Lung (tissue), 12 donors: ENCODE results near the gene LEF1. TPM values are rescaled to one million over a fixed set of nuclear protein-coding genes. Genes with fewer than 3 reads are reported as not detected.
A peak's percentile ranks its signal among the peaks of the same experiment; 100 is the strongest.

Source experiments
- ATAC-seq: fragments of 200-7000 bp; cut with Tn5 transposase; one replicate; pipeline ENCODE4 v1.9.1; 2020; ENCODE audit warnings: moderate number of reproducible peaks; ENCODE audit not compliant: insufficient read depth, low FRiP score
- DNase-seq, 3 donors: peaks; one replicate each; pipeline ENCODE4 v3.0.0-alpha.2; 2013 to 2017
- H3K27ac ChIP-seq, 2 donors: one replicate each; pipeline ENCODE4 v1.5.1; 2013; ENCODE audit warnings: mild to moderate bottlenecking in 2 of 2, moderate library complexity in 2 of 2, control low read depth in 1 of 2, inconsistent platforms in 1 of 2, low read depth in 1 of 2, low read length in 1 of 2
- H3K27me3 ChIP-seq, 3 donors: one replicate each; pipeline ENCODE4 v1.5.1; 2013; ENCODE audit warnings: low read length in 2 of 3; ENCODE audit not compliant: control insufficient read depth in 3 of 3, insufficient read depth in 3 of 3
- H3K36me3 ChIP-seq, 4 donors: one replicate each; pipeline ENCODE4 v1.5.1; 2013; ENCODE audit warnings: low read length in 4 of 4, mild to moderate bottlenecking in 1 of 4, moderate library complexity in 1 of 4; ENCODE audit not compliant: control insufficient read depth in 4 of 4, insufficient read depth in 4 of 4
- H3K4me1 ChIP-seq, 5 donors: one replicate each; pipeline ENCODE4 v1.5.1; 2013; ENCODE audit warnings: low read length in 5 of 5, mild to moderate bottlenecking in 2 of 5, moderate library complexity in 1 of 5; ENCODE audit not compliant: control insufficient read depth in 5 of 5, insufficient read depth in 5 of 5
- H3K4me3 ChIP-seq: one replicate; pipeline ENCODE4 v1.5.1; 2013; ENCODE audit warnings: mild to moderate bottlenecking, control low read depth, moderate library complexity
- H3K9ac ChIP-seq, 2 donors: one replicate each; pipeline ENCODE4 v1.5.1; 2013; ENCODE audit warnings: low read length in 2 of 2, control low read depth in 1 of 2; ENCODE audit not compliant: insufficient read depth in 1 of 2
- H3K9me3 ChIP-seq, 4 donors: one replicate each; pipeline ENCODE4 v1.5.1; 2013; ENCODE audit warnings: low read length in 3 of 4, mild to moderate bottlenecking in 1 of 4, moderate library complexity in 1 of 4; ENCODE audit not compliant: control insufficient read depth in 4 of 4, insufficient read depth in 3 of 4
- WGBS, 2 donors: extraction: QIAGEN DNeasy Blood & Tissue Kit; methylation state at CpG; one replicate each; pipeline ENCODE4 v1.1.7; 2013; 5-methylcytosine and 5-hydroxymethylcytosine counted together
- polyA plus RNA-seq, 2 donors: library from polyadenylated mRNA; stranded (reverse); fragments of 200-250 nt; gene quantifications; one replicate each; pipeline ENCODE4 v1.2.1, GENCODE V29; 2013
- total RNA-seq, 2 donors: library from RNA; depleted of rRNA in 1 of 2; stranded (reverse); fragments of >200 nt in 1 of 2; gene quantifications; one replicate each; pipeline ENCODE4 v1.2.1, GENCODE V29; 2014 to 2021
- TF ChIP-seq, protein P1 (sequence below): IDR thresholded peaks from 2 replicates; pipeline ENCODE4 v1.5.1; 2012; ENCODE audit warnings: mild to moderate bottlenecking; ENCODE audit errors: control extremely low read depth, extremely low read depth
- donor health status: control.
- donor health status: control.
- donor health status: Bipolar disorder and iron deficiency.
- donor health status: healthy.
- donor health status: DM: yes; HTN: yes; CAD: no.

LEF1 gene
- total and polyA plus RNA-seq, 4 donors, result 2.7 to 25.4 (median 4.0) TPM

DNA sequence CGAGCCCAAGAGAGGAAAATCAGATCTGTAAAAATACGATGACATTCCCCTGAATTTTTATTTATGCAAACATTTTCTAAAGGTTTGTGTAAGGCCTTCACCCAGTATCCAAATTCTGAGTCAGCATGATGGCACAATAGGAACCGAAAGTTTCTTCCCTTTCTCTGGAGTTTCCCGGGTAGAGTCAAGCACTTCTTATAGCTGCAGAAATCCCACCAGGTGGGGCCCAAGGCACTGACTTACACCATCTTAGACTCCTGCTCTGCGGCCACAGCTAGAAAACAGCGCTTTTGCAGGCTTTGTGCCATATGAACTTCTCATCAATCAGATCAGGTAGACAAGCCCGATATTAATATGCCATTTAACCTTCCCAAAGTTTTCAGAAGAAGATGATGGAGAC lies 13.4 kb downstream of the LEF1 start:
- H3K36me3 ChIP-seq, result no peaks in the 10 kb centered on the region
- ATAC-seq (no peak), DNase-seq (peak; percentile 29 to 61 (median 47))
- 66 to 74% methylated on average over 7 of the region's 7 CpGs for WGBS, 2 donors
- H3K27ac ChIP-seq, result no peak overlapping the region
- peaks cover 0 to 2% (median 0%) of the 10 kb centered on the region in 4 donors for H3K9me3 ChIP-seq
- TF ChIP-seq, protein P1, sequence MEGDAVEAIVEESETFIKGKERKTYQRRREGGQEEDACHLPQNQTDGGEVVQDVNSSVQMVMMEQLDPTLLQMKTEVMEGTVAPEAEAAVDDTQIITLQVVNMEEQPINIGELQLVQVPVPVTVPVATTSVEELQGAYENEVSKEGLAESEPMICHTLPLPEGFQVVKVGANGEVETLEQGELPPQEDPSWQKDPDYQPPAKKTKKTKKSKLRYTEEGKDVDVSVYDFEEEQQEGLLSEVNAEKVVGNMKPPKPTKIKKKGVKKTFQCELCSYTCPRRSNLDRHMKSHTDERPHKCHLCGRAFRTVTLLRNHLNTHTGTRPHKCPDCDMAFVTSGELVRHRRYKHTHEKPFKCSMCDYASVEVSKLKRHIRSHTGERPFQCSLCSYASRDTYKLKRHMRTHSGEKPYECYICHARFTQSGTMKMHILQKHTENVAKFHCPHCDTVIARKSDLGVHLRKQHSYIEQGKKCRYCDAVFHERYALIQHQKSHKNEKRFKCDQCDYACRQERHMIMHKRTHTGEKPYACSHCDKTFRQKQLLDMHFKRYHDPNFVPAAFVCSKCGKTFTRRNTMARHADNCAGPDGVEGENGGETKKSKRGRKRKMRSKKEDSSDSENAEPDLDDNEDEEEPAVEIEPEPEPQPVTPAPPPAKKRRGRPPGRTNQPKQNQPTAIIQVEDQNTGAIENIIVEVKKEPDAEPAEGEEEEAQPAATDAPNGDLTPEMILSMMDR, result no peak
- H3K9ac ChIP-seq, result no peak overlapping the region
- H3K4me1 ChIP-seq, result peaks cover 0 to 3% (median 0%) of the 10 kb centered on the region in 5 donors
- H3K4me3 ChIP-seq, result no peak overlapping the region
- no peaks in the 10 kb centered on the region for H3K27me3 ChIP-seq

DNA sequence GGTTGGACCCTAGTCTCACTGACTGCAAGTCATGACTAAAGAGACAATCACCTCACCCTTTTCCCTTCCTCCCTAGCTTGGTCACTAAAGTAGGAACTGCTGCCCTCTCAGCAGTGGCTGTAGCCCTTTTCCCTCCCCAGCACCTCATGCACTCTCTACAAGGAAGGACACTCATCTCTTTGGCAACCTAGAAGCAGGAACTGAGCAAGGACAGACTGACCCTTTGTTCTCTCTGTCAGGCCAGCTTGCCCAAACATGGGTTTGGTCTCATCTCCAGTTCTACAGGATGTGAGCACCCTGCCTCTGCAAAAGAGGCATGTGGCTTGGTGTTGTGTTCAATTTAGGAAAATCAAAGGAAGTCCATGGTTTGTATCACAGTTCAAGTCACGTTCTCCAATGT lies 15.8 kb downstream of the LEF1 start:
- ATAC-seq (no peak), DNase-seq (no peak)
- Histone ChIP-seq H3K4me1 (peaks cover 0 to 3% (median 0%) of the 10 kb centered on the region in 5 donors), H3K9ac (no peak overlapping the region), H3K4me3 (no peak overlapping the region), H3K36me3 (no peaks in the 10 kb centered on the region), H3K27me3 (no peaks in the 10 kb centered on the region), H3K27ac (no peak overlapping the region), H3K9me3 (peaks cover 0 to 2% (median 0%) of the 10 kb centered on the region in 4 donors)
- 65 to 78% methylated on average over 1 of the region's 1 CpG for WGBS, 2 donors
- TF ChIP-seq, protein P1, result no peak

DNA sequence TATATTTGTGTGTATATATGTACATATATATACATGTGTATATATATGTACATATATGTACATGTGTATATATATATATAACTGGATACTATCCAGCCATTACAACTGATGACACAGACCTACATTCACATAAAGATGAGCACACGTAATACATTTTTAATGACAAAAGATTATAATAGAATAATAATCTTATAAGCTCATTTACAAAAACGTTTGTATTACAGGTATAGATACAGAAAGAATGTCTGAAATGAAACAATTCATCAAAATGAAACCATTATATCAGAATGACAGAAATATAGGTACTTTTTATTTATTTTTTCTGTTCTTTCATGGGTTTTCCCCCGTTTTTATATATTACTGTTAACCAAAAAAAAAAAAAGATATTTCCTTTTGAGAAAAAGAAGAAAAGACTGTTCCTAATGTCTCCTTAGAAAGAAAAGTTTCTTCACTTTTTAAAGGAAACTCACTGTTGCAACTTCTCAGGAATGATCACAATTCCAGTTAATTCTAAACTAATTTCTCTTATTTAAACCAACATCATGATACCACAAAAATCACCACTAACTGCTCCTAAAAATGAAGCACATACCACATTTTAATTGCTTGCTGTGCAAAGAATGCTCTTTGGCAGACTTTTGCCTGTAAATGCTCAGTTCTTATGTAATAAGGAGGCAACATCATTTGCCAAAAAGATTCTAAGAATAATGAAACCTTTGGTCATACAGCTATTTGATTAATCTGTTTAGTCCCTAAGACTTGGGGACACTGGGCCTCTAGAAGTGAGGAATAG lies 18.9 kb downstream of the LEF1 start:
- Histone ChIP-seq H3K27ac (no peak overlapping the region), H3K9me3 (peaks cover 0 to 2% (median 0%) of the 10 kb centered on the region in 4 donors), H3K27me3 (no peaks in the 10 kb centered on the region), H3K9ac (no peak overlapping the region), H3K4me3 (no peak overlapping the region), H3K36me3 (no peaks in the 10 kb centered on the region), H3K4me1 (no peaks in the 10 kb centered on the region)
- TF ChIP-seq, protein P1, result no peak
- WGBS, 2 donors, result 81 to 84% methylated on average over 3 of the region's 3 CpGs
- DNase-seq, result no peak
- no peak for ATAC-seq

DNA sequence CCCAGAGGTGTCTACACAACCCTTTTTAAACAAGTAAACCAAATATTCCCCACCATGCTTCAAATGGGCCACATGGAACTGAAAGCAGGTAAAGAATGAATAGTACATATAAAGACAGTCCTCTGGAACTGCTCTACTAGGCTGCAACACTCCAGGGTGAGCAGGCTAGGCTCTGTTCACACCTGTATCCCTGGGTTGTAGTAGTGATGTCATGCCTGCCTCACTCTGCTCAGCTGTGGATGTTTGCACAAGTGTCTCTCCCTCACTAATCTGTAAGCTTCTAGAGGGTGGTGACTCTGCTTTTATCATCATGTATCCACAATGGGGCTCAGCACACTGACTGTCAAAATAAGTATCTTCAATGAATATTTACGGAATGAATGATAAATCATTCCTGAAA lies 20.4 kb downstream of the LEF1 start:
- WGBS, 2 donors, result 91 to 97% methylated on average over 1 of the region's 1 CpG
- no peaks in the 10 kb centered on the region for H3K27me3 ChIP-seq
- ATAC-seq, result no peak
- no peak overlapping the region for H3K4me3 ChIP-seq
- no peak overlapping the region for H3K9ac ChIP-seq
- no peak overlapping the region for H3K27ac ChIP-seq
- H3K9me3 ChIP-seq, result peaks cover 0 to 2% (median 0%) of the 10 kb centered on the region in 4 donors
- no peaks in the 10 kb centered on the region for H3K36me3 ChIP-seq
- DNase-seq, result no peak
- TF ChIP-seq, protein P1, result no peak
- H3K4me1 ChIP-seq, result peaks cover 0 to 8% (median 0%) of the 10 kb centered on the region in 5 donors
